Spleen (tissue), 7 donors: ENCODE measurements around the gene CTXN1.

Experiments used
- POLR2A ChIP-seq, 3 donors: fragments of 450-650 bp; IDR thresholded peaks; one replicate each; pipeline ENCODE4 v1.5.1; 2017; ENCODE audit warnings: antibody characterized with exemption in 3 of 3, mild to moderate bottlenecking in 1 of 3
- POLR2AphosphoS5 ChIP-seq, 3 donors: sonication (generic); formaldehyde crosslinking; IDR thresholded peaks; one replicate each; pipeline ENCODE4 v1.5.1; 2017; ENCODE audit warnings: antibody characterized with exemption in 3 of 3
- TF ChIP-seq, protein P1 (sequence below), 11 experiments: fragments of 200-600 bp in 7 of 11; fragments of 450-650 bp in 4 of 11; sonication (generic) in 4 of 11; IDR thresholded peaks in 8 of 11; conservative IDR thresholded peaks in 3 of 11; 1 replicate in 7 of 11; 2 replicates in 4 of 11; pipeline versions ENCODE4 v1.4.0 to v1.8.0; 2016 to 2021; ENCODE audit warnings: antibody characterized with exemption in 11 of 11, inconsistent platforms in 4 of 11, mild to moderate bottlenecking in 1 of 11
- donor health status: DM: no; HTN: no; CAD: no; lungs with moderate emphysema.
- donor health status: DM: no; HTN: no; CAD: no.
- donor health status: DM: no; HTN: no; CAD: no.

DNA sequence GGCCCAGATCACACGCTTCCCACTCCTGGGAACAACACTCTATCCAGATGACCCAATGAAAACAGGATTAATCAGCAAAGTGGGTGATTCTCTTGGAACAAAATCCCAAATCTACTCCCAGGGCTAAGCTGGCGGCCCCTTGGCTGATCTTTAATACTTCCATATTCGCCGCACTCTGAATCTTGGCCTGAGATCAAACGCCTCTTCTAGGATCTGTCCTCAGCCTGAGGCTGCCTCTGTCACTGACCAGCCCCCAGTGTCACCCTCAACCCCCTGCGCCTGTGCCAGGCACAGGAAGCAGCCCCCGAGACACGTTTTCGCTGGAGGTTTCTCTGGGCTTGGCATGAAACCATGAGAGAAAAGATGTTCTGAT is 2.4 kb upstream of the CTXN1 start:
- TF ChIP-seq, protein P1, sequence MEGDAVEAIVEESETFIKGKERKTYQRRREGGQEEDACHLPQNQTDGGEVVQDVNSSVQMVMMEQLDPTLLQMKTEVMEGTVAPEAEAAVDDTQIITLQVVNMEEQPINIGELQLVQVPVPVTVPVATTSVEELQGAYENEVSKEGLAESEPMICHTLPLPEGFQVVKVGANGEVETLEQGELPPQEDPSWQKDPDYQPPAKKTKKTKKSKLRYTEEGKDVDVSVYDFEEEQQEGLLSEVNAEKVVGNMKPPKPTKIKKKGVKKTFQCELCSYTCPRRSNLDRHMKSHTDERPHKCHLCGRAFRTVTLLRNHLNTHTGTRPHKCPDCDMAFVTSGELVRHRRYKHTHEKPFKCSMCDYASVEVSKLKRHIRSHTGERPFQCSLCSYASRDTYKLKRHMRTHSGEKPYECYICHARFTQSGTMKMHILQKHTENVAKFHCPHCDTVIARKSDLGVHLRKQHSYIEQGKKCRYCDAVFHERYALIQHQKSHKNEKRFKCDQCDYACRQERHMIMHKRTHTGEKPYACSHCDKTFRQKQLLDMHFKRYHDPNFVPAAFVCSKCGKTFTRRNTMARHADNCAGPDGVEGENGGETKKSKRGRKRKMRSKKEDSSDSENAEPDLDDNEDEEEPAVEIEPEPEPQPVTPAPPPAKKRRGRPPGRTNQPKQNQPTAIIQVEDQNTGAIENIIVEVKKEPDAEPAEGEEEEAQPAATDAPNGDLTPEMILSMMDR (IDR thresholded peaks at IDR 0.05 in 8 of 11, conservative IDR thresholded peaks at IDR 0.05 in 3 of 11) = no peak
- TF ChIP-seq POLR2AphosphoS5 (IDR thresholded peaks at IDR 0.05) (no peak), POLR2A (IDR thresholded peaks at IDR 0.05) (no peak)
